ENCODE measurements around the gene SH3BP1.

Gene SH3BP1

GRCh38 chr22:37616201-37617083, 23.0 kb upstream of the SH3BP1 start:
- no peak for DNase-seq (ENCODE audit: low read depth, low spot score)

GRCh38 chr22:37617431-37617830, 22.0 kb upstream of the SH3BP1 start:
- no peak for DNase-seq (ENCODE audit: low read depth, low spot score)

GRCh38 chr22:37618072-37618656, 21.3 kb upstream of the SH3BP1 start:
- no peak for DNase-seq (ENCODE audit: low read depth, low spot score)

- no peak for DNase-seq (ENCODE audit: low read depth, low spot score)
These were observed 20.8 kb upstream of the SH3BP1 start for GRCh38 chr22:37618674-37619073.

- DNase-seq (ENCODE audit: low read depth, low spot score), result no peak
These were observed 19.5 kb upstream of the SH3BP1 start for GRCh38 chr22:37619991-37620390.

- no peak for DNase-seq (ENCODE audit: low read depth, low spot score)
These were observed 18.1 kb upstream of the SH3BP1 start for GRCh38 chr22:37621352-37621860.

- DNase-seq (ENCODE audit: low read depth, low spot score), result no peak
These were observed 16.1 kb upstream of the SH3BP1 start for GRCh38 chr22:37623075-37624016.

- no peak for DNase-seq (ENCODE audit: low read depth, low spot score)
These were observed 15.5 kb upstream of the SH3BP1 start for GRCh38 chr22:37624017-37624365.

GRCh38 chr22:37624876-37625275, 14.6 kb upstream of the SH3BP1 start:
- DNase-seq (ENCODE audit: low read depth, low spot score), result no peak

- DNase-seq (ENCODE audit: low read depth, low spot score), result no peak
These were observed 13.7 kb upstream of the SH3BP1 start for GRCh38 chr22:37625737-37626136.

GRCh38 chr22:37626144-37626543, 13.3 kb upstream of the SH3BP1 start:
- DNase-seq (ENCODE audit: low read depth, low spot score), result no peak

- no peak for DNase-seq (ENCODE audit: low read depth, low spot score)
These were observed 12.9 kb upstream of the SH3BP1 start for GRCh38 chr22:37626556-37627075.

- no peak for DNase-seq (ENCODE audit: low read depth, low spot score)
These were observed 12.3 kb upstream of the SH3BP1 start for GRCh38 chr22:37627121-37627520.

- DNase-seq (ENCODE audit: low read depth, low spot score), result no peak
These were observed 11.9 kb upstream of the SH3BP1 start for GRCh38 chr22:37627545-37627944.

- no peak for DNase-seq (ENCODE audit: low read depth, low spot score)
These were observed 10.6 kb upstream of the SH3BP1 start for GRCh38 chr22:37628830-37629229.

GRCh38 chr22:37629928-37630327, 9.5 kb upstream of the SH3BP1 start:
- no peak for DNase-seq (ENCODE audit: low read depth, low spot score)

GRCh38 chr22:37630839-37631435, 8.5 kb upstream of the SH3BP1 start:
- DNase-seq (ENCODE audit: low read depth, low spot score), result no peak

GRCh38 chr22:37631448-37632173, 7.9 kb upstream of the SH3BP1 start:
- no peak for DNase-seq (ENCODE audit: low read depth, low spot score)

- DNase-seq (ENCODE audit: low read depth, low spot score), result no peak
These were observed 7.0 kb upstream of the SH3BP1 start for GRCh38 chr22:37632174-37633088.
